Measurements from ENCODE around the gene TMEM204. TPM values are rescaled to one million over a fixed set of nuclear protein-coding genes. Genes with fewer than 3 reads are reported as not detected.

Gene TMEM204
- total and polyA plus RNA-seq, 10 of the 15 experiments (the other 5 are each of a cell fraction or from before 2014, with no cell fraction given), result 0.05 to 0.30 (median 0.18) TPM; not detected in 7

DNA sequence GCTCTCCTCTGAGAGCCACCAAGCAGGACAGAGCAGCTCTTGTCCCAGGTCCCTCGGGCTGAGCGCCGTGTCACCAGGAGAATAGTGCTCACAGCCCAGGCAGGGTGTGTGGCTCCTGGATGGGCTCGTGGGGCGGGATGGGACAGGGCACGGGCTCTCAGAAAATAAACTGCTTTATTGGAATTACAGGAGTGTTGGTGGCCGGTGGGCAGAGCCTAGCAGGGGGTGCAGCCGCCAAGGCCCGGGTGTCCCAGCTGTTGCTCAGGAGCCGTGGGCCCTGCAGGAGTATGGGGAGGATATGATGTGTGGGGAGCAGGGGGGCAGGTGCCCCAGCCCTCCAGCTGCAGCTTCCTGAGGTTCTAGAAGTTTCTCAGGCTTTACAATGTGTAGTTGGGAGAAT, 23.2 kb upstream of the TMEM204 start (continued):
- TF ChIP-seq ZNF622 (IDR thresholded peaks at IDR 0.05) (no peak), ZNF207 (IDR thresholded peaks at IDR 0.05; ENCODE audit: borderline replicate concordance) (no peak), MEF2A (IDR thresholded peaks at IDR 0.05; ENCODE audit: insufficient read depth, low read depth, low read length) (no peak)

DNA sequence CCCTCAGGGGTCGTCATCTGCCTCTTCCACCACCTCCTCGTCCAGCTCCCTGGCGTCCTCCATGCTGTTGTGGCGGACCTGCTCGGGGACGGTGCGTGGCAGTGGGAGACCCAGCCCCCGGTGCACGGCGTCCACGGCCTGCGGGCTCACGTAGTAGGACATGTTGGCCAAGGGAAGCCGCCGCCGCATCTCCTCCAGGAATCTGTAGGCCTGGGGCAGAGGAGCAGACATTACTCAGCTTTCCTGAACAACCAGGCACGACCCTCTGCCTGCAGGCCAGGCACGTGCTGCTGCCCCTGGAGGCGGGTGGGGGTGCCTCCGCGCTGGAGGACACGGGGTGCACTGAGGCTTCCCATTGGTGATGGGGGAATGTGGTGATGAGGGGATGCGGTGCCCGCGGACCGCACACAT, 22.5 kb upstream of the TMEM204 start:
- RAD21 ChIA-PET (ENCODE audit: unreplicated experiment), result no interaction called here
- no peak overlapping the region for H3K9ac ChIP-seq (ENCODE audit: control insufficient read depth, insufficient read depth, low read length)
- H3K36me3 ChIP-seq (ENCODE audit: control insufficient read depth in 2 of 2, insufficient read depth in 2 of 2, low read length in 1 of 2), result no peaks in the 10 kb centered on the region
- ATAC-seq (no peak), DNase-seq (ENCODE audit: low read depth, low spot score) (no peak), FAIRE-seq (no peak)
- intact Hi-C loops (cut with micrococcal nuclease; ENCODE audit: unreplicated experiment) (no loop called here), in situ Hi-C loops (cut with MboI) (no loop called here)
- SMC1A ChIA-PET (ENCODE audit: uncharacterized antibody, unreplicated experiment), result no interaction called here
- no peak overlapping the region for H2AFZ ChIP-seq (ENCODE audit: control insufficient read depth, low read depth, low read length)
- no peak overlapping the region for H3K4me3 ChIP-seq
- 98% methylated on average over 26 of the region's 26 CpGs for WGBS (ENCODE audit: insufficient coverage, insufficient replicate concordance, low lambda C conversion rate, missing lambda C conversion rate)
- POLR2A ChIA-PET, result no interaction called here
- no peak overlapping the region for H3K4me2 ChIP-seq (ENCODE audit: control insufficient read depth, insufficient read depth)
- H3K27ac ChIP-seq (ENCODE audit: control insufficient read depth, insufficient read depth), result no peak overlapping the region
- no peaks in the 10 kb centered on the region for H3K27me3 ChIP-seq (replicated peaks in 1 of 2; ENCODE audit: control insufficient read depth in 2 of 2, insufficient read depth in 2 of 2, low read length in 1 of 2)
- TF ChIP-seq TCF7 (IDR thresholded peaks at IDR 0.05; ENCODE audit: borderline replicate concordance), result no peak
- no peaks in the 10 kb centered on the region for H4K20me1 ChIP-seq (ENCODE audit: control insufficient read depth, insufficient read depth)
- CTCF ChIA-PET, result interaction anchor here (0.6 kb wide), 1 partner anchor 767 kb away, joined by 3 read pairs; no protein-coding TSS in a partner anchor
- H3K4me1 ChIP-seq (ENCODE audit: control insufficient read depth, insufficient read depth, low read length), result no peaks in the 10 kb centered on the region
- BruUV-seq (replicated peaks), result no TSS peak
- H3K9me3 ChIP-seq (replicated peaks; ENCODE audit: control insufficient read depth, insufficient read depth, low read length), result no peaks in the 10 kb centered on the region; the same call in 2 of the 3 replicates
- no peaks in the 10 kb centered on the region for H3K79me2 ChIP-seq (ENCODE audit: control insufficient read depth, insufficient read depth, low read length)

DNA sequence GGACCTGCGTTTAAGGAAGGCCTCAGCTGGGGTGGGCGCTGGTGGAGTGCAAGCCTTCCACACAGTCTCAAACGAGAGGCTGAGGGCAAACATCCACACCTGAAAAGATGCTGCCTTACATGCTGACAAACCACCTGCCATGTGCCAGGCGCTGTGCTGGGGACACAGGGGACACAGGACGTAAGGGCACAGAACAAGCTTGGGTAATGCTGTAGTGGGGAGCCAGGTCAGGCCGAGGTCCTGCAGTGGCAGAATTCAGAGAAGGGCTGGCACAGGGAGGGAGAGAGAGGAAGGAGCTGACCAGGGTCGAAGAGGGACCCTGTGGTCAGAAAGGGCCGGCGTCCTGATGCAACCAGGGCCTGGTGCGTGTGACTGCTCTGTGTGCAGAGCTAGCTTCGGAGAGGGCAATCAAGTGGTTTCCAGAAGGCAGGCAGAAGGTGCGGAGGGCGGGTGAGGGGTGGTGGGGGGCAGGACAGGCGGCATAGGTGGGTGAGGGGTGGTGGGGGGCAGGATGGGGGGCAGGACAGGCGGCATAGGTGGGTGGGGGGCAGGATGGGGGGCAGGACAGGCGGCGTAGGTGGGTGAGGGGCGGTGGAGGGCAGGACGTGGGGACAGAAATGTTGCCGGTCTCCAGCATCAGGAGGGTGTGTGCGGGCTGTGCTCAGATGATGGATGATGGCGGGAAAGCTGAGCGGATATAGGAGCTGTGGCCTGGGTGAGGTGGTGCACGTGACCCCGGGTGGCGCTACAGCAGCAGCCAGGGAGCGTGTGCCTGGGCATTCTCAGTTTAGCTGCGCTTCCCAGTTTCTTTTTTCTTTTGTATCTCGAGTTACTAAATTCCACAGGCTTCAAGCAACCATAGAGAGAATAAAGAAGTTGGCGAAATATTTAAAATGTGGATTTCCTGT, 21.6 kb upstream of the TMEM204 start:
- RAD21 ChIA-PET (ENCODE audit: unreplicated experiment), result no interaction called here
- Histone ChIP-seq H3K27ac (ENCODE audit: control insufficient read depth, insufficient read depth) (no peak overlapping the region), H3K36me3 (ENCODE audit: control insufficient read depth in 2 of 2, insufficient read depth in 2 of 2, low read length in 1 of 2) (no peaks in the 10 kb centered on the region), H2AFZ (ENCODE audit: control insufficient read depth, low read depth, low read length) (no peak overlapping the region), H3K79me2 (ENCODE audit: control insufficient read depth, insufficient read depth, low read length) (no peaks in the 10 kb centered on the region), H3K4me1 (ENCODE audit: control insufficient read depth, insufficient read depth, low read length) (no peaks in the 10 kb centered on the region), H3K27me3 (replicated peaks in 1 of 2; ENCODE audit: control insufficient read depth in 2 of 2, insufficient read depth in 2 of 2, low read length in 1 of 2) (no peaks in the 10 kb centered on the region), H3K9me3 (replicated peaks; ENCODE audit: control insufficient read depth, insufficient read depth, low read length) (no peaks in the 10 kb centered on the region; the same call in 2 of the 3 replicates), H4K20me1 (ENCODE audit: control insufficient read depth, insufficient read depth) (no peaks in the 10 kb centered on the region), H3K9ac (ENCODE audit: control insufficient read depth, insufficient read depth, low read length) (no peak overlapping the region), H3K4me2 (ENCODE audit: control insufficient read depth, insufficient read depth) (no peak overlapping the region), H3K4me3 (no peak overlapping the region)
- CTCF ChIA-PET, result no interaction called here
- POLR2A ChIA-PET, result no interaction called here
- intact Hi-C loops (cut with micrococcal nuclease; ENCODE audit: unreplicated experiment) (no loop called here), in situ Hi-C loops (cut with MboI) (no loop called here)
- no TSS peak for BruUV-seq (replicated peaks)
- SMC1A ChIA-PET (ENCODE audit: uncharacterized antibody, unreplicated experiment), result no interaction called here
- FAIRE-seq (no peak), ATAC-seq (no peak), DNase-seq (ENCODE audit: low read depth, low spot score) (no peak)
- WGBS (ENCODE audit: insufficient coverage, insufficient replicate concordance, low lambda C conversion rate, missing lambda C conversion rate), result 90% methylated on average over 20 of the region's 30 CpGs
- no peak for TF ChIP-seq EZH2 (IDR thresholded peaks at IDR 0.05; ENCODE audit: borderline replicate concordance, control insufficient read depth, low read depth, low read length)
- TF ChIP-seq, protein P1, sequence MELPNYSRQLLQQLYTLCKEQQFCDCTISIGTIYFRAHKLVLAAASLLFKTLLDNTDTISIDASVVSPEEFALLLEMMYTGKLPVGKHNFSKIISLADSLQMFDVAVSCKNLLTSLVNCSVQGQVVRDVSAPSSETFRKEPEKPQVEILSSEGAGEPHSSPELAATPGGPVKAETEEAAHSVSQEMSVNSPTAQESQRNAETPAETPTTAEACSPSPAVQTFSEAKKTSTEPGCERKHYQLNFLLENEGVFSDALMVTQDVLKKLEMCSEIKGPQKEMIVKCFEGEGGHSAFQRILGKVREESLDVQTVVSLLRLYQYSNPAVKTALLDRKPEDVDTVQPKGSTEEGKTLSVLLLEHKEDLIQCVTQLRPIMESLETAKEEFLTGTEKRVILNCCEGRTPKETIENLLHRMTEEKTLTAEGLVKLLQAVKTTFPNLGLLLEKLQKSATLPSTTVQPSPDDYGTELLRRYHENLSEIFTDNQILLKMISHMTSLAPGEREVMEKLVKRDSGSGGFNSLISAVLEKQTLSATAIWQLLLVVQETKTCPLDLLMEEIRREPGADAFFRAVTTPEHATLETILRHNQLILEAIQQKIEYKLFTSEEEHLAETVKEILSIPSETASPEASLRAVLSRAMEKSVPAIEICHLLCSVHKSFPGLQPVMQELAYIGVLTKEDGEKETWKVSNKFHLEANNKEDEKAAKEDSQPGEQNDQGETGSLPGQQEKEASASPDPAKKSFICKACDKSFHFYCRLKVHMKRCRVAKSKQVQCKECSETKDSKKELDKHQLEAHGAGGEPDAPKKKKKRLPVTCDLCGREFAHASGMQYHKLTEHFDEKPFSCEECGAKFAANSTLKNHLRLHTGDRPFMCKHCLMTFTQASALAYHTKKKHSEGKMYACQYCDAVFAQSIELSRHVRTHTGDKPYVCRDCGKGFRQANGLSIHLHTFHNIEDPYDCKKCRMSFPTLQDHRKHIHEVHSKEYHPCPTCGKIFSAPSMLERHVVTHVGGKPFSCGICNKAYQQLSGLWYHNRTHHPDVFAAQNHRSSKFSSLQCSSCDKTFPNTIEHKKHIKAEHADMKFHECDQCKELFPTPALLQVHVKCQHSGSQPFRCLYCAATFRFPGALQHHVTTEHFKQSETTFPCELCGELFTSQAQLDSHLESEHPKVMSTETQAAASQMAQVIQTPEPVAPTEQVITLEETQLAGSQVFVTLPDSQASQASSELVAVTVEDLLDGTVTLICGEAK (IDR thresholded peaks at IDR 0.05; ENCODE audit: borderline replicate concordance), result no peak
- TF ChIP-seq, protein P2, sequence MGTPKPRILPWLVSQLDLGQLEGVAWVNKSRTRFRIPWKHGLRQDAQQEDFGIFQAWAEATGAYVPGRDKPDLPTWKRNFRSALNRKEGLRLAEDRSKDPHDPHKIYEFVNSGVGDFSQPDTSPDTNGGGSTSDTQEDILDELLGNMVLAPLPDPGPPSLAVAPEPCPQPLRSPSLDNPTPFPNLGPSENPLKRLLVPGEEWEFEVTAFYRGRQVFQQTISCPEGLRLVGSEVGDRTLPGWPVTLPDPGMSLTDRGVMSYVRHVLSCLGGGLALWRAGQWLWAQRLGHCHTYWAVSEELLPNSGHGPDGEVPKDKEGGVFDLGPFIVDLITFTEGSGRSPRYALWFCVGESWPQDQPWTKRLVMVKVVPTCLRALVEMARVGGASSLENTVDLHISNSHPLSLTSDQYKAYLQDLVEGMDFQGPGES (IDR thresholded peaks at IDR 0.05), result no peak
- TF ChIP-seq IKZF1 (conservative IDR thresholded peaks at IDR 0.05), result no peak
- peak; percentile 47; the same call in 1 of the 2 replicates for TF ChIP-seq POLR2A (IDR thresholded peaks at IDR 0.05; ENCODE audit: low read depth, low read length)
